22Rv1 (cell line): Measurements from ENCODE around the gene SMNDC1.

Experiments
- CTCF ChIP-seq: fragments of 450-650 bp; IDR thresholded peaks from 2 replicates; pipeline ENCODE4 v1.5.1; 2017; ENCODE audit warnings: mild to moderate bottlenecking
- ZFX ChIP-seq: fragments of 450-650 bp; IDR thresholded peaks from 2 replicates; pipeline ENCODE4 v1.6.1; 2017; ENCODE audit warnings: antibody characterized with exemption, borderline replicate concordance

GRCh38 chr10:110310741-110311140, 6.0 kb upstream of the SMNDC1 start:
- TF ChIP-seq CTCF = no peak
- no peak for TF ChIP-seq ZFX
